MV-4-11 (cell line): ENCODE measurements around the gene TTC23.
"Not testable (repeated sequence)": the region's sequence is repeated elsewhere in the genome, so short reads cannot be mapped to it uniquely, and the experiment has no call there.

Experiments used
- DNase-seq: peaks from one replicate; lab custom pipeline; 2025; lab: John Stamatoyannopoulos, UW

The TTC23 gene

DNA sequence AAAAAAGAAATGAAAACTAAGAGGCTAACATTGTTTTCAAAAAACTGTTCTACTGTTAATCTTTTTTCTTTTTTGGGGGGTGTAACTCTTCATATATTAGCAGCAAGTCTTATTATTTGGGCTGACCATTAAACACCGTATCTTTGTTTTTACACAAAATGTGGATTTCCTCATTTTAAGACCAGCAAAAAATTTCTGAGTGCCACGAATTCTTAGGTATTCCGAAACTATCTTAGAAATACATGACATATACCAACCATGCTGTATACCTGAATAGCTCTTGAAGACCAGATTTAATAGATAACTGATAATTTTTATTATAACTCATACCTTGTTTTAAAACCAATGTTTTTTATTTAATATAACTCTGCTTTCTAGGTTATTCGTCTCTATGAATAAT is 620 bp upstream of the TTC23 start:
- no peak for DNase-seq

- DNase-seq = peak; percentile 6
Observed at GRCh38 chr15:99248000-99248715, 1.2 kb downstream of the TTC23 start.

DNA sequence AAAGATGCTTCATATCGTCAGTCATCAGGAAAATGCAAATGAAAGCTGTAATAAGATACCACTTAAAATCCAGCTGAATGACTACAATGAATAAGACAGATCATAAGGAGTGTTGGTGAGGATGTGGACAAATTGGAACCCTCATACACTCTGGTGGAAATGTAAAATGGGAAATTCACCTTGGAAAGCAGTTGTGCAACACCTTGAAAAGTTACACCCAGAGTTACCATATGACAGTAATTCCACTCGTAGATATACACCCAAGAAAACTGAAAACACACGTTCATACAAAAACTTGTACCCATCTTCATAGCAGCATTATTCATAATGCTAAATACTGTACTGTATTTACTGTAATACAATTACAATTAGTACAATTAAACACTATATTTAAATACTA is 2.3 kb downstream of the TTC23 start:
- DNase-seq = no peak

DNA sequence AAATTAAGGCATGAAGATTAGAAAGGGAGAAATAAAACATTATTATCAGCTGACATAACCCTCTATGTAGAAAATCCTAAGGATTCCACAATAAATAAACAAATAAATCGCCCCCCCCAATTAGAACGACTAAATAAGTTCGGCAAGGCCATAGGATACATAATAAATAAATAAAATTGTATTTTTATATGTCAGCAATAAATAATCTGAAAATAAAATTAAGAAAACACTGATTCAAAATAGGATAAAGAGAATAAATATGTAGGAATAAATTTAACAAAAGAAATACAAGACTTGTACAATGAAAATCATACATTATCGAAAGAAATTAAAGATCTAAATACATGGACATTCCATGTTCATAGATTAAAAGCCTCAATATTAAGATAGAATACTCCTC is 5.1 kb downstream of the TTC23 start:
- no peak for DNase-seq

DNA sequence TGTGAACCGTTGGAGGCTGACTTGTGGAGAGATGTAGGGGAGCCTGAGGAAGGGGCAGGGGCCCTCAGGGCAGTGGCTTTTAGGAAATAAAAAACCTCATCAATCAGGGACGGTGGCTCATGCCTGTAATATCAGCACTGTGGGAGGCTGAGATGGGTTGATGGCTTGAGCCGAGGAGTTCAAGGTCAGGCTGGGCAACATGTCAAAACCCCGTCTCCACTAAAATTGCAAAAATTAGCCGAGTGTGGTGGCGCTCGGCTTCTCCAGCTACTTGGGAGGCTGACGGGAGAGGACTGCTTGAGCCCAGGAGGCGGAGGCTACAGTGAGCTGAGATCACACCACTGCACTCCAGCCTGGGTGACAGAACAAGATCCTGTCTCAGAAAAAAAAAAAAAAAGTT is 7.6 kb downstream of the TTC23 start:
- DNase-seq = no peak

DNA sequence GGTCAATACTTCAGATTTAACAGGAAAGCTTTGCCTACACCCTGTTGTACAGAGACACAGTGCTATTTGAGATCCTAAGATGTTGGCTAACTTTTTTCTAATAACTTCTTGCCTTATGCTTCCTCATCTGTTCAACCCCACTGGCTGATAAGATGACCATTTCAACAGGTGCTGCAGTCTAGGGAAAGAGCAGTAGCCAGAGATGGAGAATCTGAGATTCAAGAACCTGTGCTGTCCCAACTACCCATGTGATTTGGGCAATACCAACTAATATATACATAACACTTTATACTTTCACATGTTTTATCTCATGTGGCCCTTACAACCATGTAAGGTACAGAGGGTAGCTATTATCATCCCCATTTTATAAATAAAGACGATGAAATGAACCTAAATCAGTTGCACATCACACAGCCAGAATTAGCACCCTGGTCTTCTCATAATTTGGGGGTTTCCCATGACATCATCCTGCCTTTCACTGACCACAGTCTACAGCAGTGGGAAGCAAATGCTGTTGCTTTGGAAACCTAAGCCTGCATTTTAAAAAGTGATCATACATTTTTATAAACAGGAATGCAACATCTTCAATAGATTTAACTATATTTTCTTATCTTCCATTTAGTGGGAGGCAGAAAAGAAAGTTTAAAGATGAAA is 9.7 kb downstream of the TTC23 start:
- DNase-seq = no peak

- no peak for DNase-seq
Observed at GRCh38 chr15:99238849-99239248, 10.5 kb downstream of the TTC23 start.

GRCh38 chr15:99234160-99234559 is 15.2 kb downstream of the TTC23 start:
- not testable (repeated sequence) for DNase-seq

DNA sequence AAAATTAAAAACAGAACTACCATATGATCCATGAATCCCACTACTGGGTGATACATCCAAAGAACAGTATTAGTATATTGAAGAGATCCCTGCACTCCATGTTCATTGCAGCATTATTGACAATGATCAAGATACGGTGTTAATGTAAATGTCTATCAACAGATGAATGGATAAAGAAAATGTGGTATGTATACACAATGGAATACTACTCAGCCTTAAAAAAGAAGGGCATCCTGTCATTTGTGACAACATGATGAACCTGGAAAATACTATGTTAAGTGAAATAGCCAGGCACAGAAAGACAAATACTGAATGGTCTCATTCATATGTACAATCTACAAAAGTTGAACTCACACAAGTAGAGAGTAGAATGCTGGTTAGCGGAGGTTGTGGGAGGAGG is 16.6 kb downstream of the TTC23 start:
- no peak for DNase-seq

DNA sequence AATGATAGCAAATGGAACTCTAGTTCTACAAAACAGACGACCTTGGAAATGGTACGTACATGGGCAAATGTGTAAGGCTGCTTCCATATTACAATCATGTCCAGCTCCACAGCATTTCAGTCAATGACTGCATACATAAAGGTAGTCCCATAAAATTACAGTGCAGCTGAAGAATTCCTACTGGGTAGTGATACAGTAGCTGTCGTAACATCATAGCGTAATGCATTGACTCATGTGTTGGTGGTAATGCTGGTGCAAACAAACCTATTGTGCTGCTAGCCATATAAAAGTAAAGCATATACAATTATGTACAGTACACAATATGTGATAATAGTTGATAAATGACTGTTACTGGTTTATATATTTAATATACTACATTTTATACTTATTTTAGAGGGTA is 18.5 kb downstream of the TTC23 start:
- DNase-seq = no peak

GRCh38 chr15:99228120-99228770 is 21.1 kb downstream of the TTC23 start:
- no peak for DNase-seq

GRCh38 chr15:99226802-99227201 is 22.6 kb downstream of the TTC23 start:
- no peak for DNase-seq

DNA sequence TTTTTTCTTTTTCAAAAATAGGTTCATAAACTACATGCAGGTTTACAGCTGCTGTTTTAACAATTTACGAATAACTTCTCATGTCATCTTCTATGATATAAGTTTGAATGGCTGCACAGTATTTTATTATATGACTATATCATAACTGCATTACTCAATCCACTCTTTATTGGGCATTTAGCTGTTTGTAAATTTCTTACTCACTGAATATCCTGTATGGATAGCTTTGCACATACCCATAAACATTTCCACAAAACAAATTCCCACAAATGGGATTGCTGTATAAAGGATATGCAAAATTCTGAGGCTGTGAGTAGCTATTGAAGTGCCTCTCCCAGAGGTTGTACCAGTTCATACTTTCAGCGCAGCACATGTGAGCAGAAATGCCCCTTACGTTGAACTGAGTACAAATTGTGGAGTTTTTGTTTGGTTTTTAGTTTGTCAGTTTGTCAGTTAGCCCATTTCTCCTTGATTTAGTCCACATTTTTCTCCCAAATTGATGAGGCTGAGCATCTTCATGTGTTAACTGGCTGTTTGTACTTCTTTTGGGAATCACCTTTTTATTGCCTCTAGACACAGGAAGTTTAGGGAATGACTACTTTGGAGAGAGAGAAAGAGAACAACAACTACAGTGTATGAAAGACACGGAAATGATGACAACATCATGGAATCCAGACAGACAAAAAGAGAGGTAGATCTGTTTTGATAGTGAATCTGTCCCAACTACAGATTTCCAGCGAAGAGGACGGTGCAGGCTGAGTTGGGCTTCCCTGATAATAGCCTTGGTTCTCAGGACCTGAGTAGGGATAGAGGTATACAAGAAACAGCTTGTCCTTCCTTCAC is 24.8 kb downstream of the TTC23 start:
- no peak for DNase-seq

- DNase-seq = peak; percentile 23
Observed at GRCh38 chr15:99213187-99213811, 36.1 kb downstream of the TTC23 start.

DNA sequence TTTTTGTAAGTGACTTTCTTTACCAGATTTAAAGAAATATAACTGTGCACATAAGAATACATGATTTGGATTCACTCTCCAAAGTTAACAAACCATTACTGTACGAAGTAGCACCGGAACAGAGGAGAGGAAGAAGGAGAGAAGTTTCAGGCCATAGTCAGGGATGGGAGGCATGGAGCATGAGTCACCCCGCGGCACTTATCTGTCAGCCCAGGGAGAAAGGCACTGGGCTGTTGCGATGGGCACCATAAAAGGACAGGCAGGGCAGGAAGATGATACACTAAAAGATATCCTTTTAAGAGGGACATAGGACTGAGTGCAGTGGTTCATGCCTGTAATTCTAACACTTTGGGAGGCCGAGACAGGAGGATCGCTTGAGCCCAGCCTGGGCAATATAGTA is 37.0 kb downstream of the TTC23 start:
- DNase-seq = no peak

DNA sequence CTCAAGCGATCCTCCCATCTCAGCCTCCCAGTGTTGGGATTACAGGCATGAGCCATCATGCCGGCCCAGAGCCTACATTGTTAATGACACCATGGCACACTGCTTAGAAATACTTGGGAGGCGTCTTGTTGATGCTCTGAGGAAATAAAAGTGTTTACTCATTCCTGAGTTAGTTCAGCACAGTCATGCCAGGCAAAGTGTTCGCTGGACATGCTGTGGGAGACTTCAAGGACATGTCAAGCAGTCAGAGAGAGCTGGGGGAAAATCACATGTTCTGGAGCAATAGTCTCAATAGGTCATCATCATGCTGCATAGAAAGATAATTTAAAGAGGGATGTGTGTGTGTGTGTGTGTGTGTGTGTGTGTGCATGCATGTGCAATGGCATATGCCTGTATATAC is 37.5 kb downstream of the TTC23 start:
- no peak for DNase-seq

GRCh38 chr15:99210334-99210733 is 39.0 kb downstream of the TTC23 start:
- no peak for DNase-seq

- DNase-seq = no peak
Observed at GRCh38 chr15:99209326-99209725, 40.1 kb downstream of the TTC23 start.

GRCh38 chr15:99207672-99208071 is 41.7 kb downstream of the TTC23 start:
- DNase-seq = no peak

DNA sequence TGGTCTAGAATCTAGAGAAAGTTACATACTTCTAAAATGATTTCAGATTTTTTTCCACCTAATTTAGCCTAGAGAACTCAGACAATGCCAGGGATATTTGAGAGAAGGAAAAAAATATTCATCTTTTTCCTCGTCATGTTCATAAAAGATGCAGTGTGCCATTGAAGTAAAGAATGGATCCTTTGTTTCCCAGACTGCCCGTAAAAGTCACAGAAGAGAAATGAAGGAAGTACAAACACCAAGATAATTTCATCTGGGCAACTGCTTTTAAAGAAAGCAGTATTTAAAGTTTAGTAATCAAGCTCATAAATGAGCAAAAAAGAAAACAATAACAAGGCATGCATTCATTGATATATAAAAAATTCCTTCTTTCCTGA is 47.2 kb downstream of the TTC23 start:
- no peak for DNase-seq

- DNase-seq = no peak
Observed at GRCh38 chr15:99201408-99202175, 47.8 kb downstream of the TTC23 start.
